Activated T-cell treated with anti-CD3 and anti-CD28 coated beads, Interleukin-2, amount 50 U/mL, for 24 hours (primary cell): ENCODE measurements around the gene POLA1.

Experiments
- DNase-seq: peaks from one replicate; pipeline ENCODE4 v3.0.0-alpha.2; 2020
- H3K27ac Mint-ChIP-seq: 2 replicates; pipeline ENCODE4 v1.8.0; 2020; ENCODE audit warnings: mild to moderate bottlenecking, mixed read lengths
- H3K27me3 Mint-ChIP-seq: 2 replicates; pipeline ENCODE4 v1.8.0; 2020; ENCODE audit warnings: mixed read lengths
- H3K36me3 Mint-ChIP-seq: 2 replicates; pipeline ENCODE4 v1.8.0; 2020; ENCODE audit warnings: low read depth, mixed read lengths
- H3K4me1 Mint-ChIP-seq: 2 replicates; pipeline ENCODE4 v1.8.0; 2020; ENCODE audit warnings: low read depth, mixed read lengths
- H3K4me3 Mint-ChIP-seq: 2 replicates; pipeline ENCODE4 v1.8.0; 2020; ENCODE audit warnings: mild to moderate bottlenecking, moderate library complexity, mixed read lengths
- H3K9me3 Mint-ChIP-seq: 2 replicates; pipeline ENCODE4 v1.8.0; 2020; ENCODE audit warnings: mixed read lengths

The POLA1 gene

DNA sequence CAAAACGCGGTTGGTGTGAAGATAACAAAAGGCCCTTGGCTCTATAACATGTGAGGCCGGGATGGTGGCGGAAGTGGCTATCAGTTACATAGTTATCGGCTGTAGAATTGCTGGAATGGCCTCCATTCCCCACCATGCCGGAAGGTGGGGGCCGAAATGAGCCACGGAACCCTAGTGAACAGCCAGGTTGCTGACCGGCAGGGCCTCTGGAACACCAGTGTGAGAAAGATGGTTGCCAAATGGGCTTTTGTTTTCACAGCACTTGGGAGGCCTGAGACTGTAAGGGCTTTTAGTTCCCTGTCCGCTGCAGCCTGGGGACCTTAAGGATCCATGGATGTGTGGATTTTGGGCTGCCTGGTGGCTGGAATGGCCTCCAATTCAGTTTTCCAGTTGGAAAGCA lies 345.3 kb downstream of the POLA1 start:
- Mint-ChIP-seq H3K27me3 (peaks cover 17% of the 10 kb centered on the region), H3K4me3 (no peak overlapping the region), H3K4me1 (no peaks in the 10 kb centered on the region), H3K9me3 (no peaks in the 10 kb centered on the region), H3K27ac (no peak overlapping the region), H3K36me3 (no peaks in the 10 kb centered on the region)
- no peak for DNase-seq

DNA sequence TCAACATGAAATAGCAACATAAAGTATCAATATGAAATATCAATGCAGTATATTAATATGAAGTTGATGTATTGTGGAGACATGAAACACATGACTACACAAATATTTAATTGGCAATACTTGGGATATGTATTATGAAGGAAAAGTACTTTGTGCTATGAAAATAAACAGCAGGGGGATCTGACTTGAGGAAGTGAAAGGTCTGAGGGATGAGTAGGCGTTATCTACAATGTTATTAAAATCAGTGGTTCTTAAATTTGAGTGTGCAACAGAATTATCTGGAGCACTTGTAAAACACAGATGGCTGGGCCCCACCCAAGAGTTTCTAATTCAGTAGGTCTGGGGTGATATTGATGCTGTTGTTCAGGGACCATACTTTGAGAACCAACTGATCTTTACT lies 349.5 kb downstream of the POLA1 start:
- H3K4me3 Mint-ChIP-seq = no peak overlapping the region
- H3K36me3 Mint-ChIP-seq = no peaks in the 10 kb centered on the region
- DNase-seq = no peak
- no peaks in the 10 kb centered on the region for H3K9me3 Mint-ChIP-seq
- no peaks in the 10 kb centered on the region for H3K4me1 Mint-ChIP-seq
- H3K27ac Mint-ChIP-seq = no peak overlapping the region
- H3K27me3 Mint-ChIP-seq = peaks cover 18% of the 10 kb centered on the region
